HUES6 (cell line): ENCODE results near the gene PCGF2.

Source experiments
- H3K27ac ChIP-seq: 2 replicates; pipeline ENCODE4 v1.7.0; 2013; ENCODE audit warnings: low read depth, mild to moderate bottlenecking, low read length, inconsistent platforms
- H3K27me3 ChIP-seq: 2 replicates; pipeline ENCODE4 v1.6.1; 2013; ENCODE audit warnings: low read length; ENCODE audit not compliant: control insufficient read depth, insufficient read depth
- H3K36me3 ChIP-seq: 2 replicates; pipeline ENCODE4 v1.6.1; 2013; ENCODE audit warnings: low read length; ENCODE audit not compliant: control insufficient read depth, insufficient read depth
- H3K4me1 ChIP-seq: 2 replicates; pipeline ENCODE4 v1.6.1; 2013; ENCODE audit warnings: low read length; ENCODE audit not compliant: control insufficient read depth, insufficient read depth
- H3K4me3 ChIP-seq: 2 replicates; pipeline ENCODE4 v1.5.1; 2013; ENCODE audit warnings: low read depth, low read length
- H3K9ac ChIP-seq: one replicate; pipeline ENCODE4 v1.6.1; 2013; ENCODE audit warnings: mild to moderate bottlenecking, low read length
- H3K9me3 ChIP-seq: 2 replicates; pipeline ENCODE4 v1.6.1; 2013; ENCODE audit warnings: low read depth, low read length; ENCODE audit not compliant: control insufficient read depth, insufficient read depth

The PCGF2 gene

DNA sequence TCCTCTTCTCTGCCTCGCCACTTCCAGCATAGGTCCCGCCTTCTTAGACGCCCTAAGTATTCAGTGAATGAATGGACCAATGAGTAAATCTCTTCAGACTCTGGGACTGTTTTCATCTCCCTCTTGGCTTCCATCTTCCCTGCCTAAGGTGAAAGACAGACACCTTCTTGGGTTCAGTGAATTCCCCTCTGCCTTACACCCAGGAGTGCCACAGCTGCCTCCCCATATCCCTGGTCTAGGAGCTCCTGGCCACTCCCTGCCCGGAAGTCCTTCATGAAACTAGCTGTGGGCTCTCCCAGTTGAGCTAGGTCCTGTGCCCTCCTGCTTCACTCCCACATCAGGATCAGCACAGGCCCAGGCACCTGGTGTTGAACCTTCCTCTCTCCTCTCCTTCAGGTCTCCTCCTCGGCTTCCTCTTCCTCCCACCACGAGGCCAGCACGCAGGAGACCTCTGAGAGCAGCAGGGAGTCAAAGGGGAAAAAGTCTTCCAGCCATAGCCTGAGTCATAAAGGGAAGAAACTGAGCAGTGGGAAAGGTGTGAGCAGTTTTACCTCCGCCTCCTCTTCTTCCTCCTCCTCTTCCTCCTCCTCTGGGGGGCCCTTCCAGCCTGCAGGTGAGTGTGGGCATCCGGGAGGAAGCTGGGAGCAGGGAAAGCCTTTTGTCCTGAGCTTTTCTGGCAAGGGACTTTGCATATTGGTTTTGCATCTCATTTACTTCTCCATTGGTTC, 32.8 kb downstream of the PCGF2 start:
- Histone ChIP-seq H3K9me3 (no peaks in the 10 kb centered on the region), H3K9ac (no peak overlapping the region), H3K27me3 (peaks cover 2% of the 10 kb centered on the region; the same call in 1 of the 2 replicates), H3K4me3 (no peak overlapping the region), H3K4me1 (peaks cover 45% of the 10 kb centered on the region), H3K27ac (no peak overlapping the region), H3K36me3 (peaks cover 41% of the 10 kb centered on the region)

DNA sequence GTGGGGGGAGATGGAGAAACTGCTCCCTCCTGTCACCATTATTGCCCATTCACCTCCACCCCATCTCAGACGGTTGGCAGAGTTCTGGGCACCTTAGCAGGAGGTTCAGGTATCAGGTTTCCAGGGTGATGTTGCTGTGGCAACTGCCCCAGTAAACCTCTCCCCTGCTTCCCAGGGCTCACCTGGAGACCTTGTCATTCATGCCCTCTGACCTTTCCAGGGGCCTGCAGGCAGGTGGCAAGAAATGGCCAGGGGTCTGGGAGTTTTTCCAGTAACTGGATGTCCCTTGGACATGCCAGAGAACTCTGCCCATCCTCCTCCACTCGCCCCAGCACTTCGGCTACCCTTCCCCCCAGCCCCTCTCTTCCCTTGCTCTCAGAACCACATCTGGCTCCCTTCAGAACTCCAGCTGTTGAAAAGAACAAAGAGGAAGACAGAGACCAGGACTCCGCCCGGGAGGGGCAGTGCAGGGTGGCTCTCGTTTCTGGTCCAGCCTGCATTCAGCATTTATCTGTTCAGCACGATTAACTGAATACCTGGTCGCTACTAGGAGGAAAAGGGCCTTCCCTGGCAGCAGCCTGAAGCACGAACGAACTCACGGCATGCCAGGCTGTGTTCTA, 34.6 kb downstream of the PCGF2 start:
- Histone ChIP-seq H3K36me3 (peaks cover 50% of the 10 kb centered on the region), H3K9ac (no peak overlapping the region), H3K4me3 (no peak overlapping the region), H3K9me3 (no peaks in the 10 kb centered on the region), H3K4me1 (peaks cover 31% of the 10 kb centered on the region), H3K27ac (no peak overlapping the region), H3K27me3 (no peaks in the 10 kb centered on the region)

DNA sequence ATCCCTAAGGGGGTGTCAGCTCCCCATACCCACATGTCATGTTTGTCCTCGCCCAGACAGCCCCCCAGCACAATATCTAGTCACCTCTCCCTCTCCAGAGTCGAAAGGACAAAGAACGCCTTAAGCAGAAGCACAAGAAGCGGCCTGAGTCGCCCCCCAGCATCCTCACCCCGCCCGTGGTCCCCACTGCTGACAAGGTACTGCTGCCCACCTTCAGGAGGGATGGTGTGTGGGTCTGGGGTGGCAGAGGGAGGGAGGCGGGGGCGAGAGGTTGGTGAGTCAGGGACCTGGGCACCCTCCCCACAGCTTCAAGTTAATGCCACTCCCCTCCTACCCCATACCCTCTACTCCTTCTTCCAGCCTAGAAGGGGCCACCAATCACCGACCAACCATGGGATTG, 35.5 kb downstream of the PCGF2 start:
- Histone ChIP-seq H3K9me3 (no peaks in the 10 kb centered on the region), H3K4me3 (no peak overlapping the region), H3K27me3 (peaks cover 4% of the 10 kb centered on the region; the same call in 1 of the 2 replicates), H3K36me3 (peaks cover 53% of the 10 kb centered on the region), H3K9ac (no peak overlapping the region), H3K4me1 (peaks cover 31% of the 10 kb centered on the region), H3K27ac (no peak overlapping the region)

DNA sequence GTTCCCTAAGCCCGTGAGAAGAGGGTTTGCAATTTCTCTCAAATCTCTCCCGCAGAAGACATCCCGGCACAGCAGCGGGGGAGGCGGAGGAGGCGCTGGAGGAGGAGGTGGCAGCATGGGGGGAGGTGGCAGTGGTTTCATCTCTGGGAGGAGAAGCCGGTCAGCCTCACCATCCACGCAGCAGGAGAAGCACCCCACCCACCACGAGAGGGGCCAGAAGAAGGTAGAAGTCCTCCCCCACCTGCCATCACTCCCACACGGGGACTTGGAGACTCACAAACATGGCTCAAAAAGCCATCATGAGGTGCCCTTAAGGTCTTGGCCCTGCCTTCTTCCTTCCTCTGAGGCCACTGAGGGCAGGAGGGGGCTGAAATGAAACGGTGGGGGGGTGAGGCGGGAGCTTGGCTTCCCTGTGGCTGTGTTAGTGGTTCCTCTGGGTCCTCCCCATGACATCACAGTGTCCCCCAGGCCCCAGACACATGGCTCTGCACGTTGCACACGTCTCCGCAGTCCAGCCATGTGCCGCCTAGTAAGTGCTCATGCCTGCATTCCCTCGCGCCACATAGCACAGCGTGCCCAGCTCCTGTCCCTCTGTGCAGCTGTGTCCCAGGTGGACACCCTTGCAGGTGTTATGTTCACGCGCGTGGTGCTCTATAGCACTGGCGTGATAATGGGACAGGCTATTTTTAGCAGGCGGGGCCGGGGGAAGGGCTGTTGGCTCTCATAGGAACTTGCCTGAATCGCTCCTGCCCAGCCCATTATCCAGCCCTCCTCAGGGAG, 36.2 kb downstream of the PCGF2 start:
- Histone ChIP-seq H3K27ac (no peak overlapping the region), H3K4me1 (peaks cover 37% of the 10 kb centered on the region), H3K9ac (no peak overlapping the region), H3K36me3 (peaks cover 51% of the 10 kb centered on the region), H3K9me3 (no peaks in the 10 kb centered on the region), H3K4me3 (no peak overlapping the region), H3K27me3 (peaks cover 10% of the 10 kb centered on the region; the same call in 1 of the 2 replicates)

DNA sequence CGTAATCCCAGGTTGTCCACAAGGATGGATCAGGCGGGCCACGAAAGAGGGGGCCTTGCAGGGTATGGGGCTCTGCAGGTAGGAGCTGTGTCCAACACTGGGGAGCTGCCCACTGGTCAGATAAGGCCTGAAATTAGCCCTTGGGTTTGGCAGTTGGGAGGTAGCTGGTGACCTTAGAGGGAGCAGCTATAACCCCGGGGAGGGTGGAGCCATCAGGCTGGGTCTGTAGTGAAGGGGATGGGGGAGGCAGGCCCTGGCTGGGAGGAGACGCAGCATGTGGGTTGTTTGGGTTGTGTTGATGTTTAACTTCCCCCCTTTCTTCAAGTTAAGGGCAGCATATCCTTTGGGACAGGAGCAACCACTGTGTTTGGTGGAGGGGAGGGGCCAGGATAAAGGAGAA, 37.2 kb downstream of the PCGF2 start:
- H3K27ac ChIP-seq, result no peak overlapping the region

DNA sequence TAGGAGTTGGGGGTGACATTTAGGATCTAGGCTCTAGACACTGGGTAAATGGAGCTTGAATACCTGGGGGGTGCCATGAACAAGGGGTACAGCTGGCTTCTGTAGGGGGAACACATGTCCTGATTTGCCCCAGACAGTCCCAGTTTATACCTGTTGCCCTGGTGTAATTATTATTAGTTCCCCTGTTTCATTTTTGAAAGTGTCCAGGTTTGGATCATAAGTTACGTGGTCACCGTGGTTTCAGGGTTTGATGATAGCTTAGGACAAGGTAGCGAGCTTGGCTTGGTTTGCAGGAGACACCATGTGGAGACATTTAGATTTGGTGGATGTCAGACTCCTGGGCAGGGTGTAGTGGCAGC, 37.6 kb downstream of the PCGF2 start:
- Histone ChIP-seq H3K4me1 (peaks cover 36% of the 10 kb centered on the region), H3K27ac (no peak overlapping the region), H3K9ac (no peak overlapping the region), H3K9me3 (no peaks in the 10 kb centered on the region), H3K4me3 (no peak overlapping the region), H3K36me3 (peaks cover 43% of the 10 kb centered on the region), H3K27me3 (peaks cover 18% of the 10 kb centered on the region; the same call in 1 of the 2 replicates)

More for the DNA sequence above, 37.2 kb downstream of the PCGF2 start:
- Histone ChIP-seq H3K9me3 (no peaks in the 10 kb centered on the region), H3K27me3 (peaks cover 18% of the 10 kb centered on the region; the same call in 1 of the 2 replicates), H3K36me3 (peaks cover 46% of the 10 kb centered on the region), H3K4me3 (no peak overlapping the region), H3K4me1 (peaks cover 40% of the 10 kb centered on the region), H3K9ac (no peak overlapping the region)

DNA sequence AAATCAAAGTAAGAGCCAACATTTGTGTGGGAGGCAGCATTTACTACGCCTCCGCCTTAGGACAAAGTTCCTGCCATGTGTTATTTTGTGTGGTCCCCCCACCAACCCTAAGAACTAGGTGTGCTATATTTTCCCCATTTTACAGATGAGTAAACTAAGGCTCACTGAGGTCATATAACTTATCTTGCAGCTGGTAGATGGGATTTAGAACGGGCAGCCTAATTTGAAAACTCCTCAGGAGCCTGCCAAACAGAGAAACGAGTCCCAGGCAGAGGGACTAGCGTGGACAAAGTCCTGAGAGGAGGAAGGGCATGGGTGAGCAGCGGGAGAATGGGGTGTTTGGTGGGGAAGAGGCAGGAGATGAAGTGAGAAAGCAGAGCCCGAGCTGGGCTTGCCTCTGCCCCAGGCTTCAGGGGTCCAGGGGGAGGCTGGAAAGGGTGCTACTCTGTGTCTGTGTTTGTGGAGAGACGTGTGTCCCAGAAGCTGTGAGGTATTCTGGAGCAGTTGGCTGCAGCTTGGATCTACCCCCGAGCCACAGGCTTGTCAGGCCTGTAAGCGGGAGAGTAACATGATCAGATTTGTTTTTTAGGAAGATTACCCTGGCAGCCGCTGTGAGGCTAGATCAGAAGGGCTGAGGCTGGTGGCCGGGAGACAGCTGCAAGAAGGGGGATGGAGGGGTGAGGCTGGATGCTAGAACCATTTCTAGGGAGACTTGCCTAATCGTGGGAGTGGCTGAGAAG, 38.1 kb downstream of the PCGF2 start:
- H3K36me3 ChIP-seq, result peaks cover 43% of the 10 kb centered on the region

DNA sequence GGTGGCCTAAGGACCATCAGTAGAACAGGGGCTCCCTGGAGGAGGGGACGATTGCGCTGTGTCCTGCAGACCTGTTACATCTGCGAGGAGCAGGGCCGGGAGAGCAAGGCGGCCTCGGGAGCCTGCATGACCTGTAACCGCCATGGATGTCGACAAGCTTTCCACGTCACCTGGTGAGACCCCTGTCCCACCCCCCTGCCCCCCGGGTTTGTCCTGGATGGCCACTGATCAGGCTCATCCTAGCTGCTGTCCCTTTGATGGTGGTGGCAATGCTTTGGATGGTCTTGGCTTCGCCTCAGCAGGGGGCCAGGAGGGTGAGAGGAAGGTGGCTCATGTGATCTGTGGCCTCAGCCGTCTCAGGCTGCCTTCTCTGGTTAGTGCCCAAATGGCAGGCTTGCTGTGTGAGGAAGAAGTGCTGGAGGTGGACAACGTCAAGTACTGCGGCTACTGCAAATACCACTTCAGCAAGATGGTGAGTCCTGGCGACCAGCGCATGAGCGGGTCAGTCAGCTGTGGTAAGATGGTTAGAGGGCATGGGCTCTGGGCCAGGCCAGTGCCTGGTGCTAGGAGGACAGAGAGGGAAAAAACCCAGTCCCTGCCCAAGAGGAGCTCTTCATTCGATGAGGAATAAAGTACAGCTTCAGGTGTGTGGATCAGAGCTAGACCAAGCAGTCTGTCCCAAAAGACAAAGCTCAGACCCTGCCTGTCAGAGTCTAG, 38.9 kb downstream of the PCGF2 start:
- Histone ChIP-seq H3K36me3 (peaks cover 39% of the 10 kb centered on the region), H3K27ac (no peak overlapping the region), H3K4me1 (peaks cover 34% of the 10 kb centered on the region), H3K4me3 (no peak overlapping the region), H3K27me3 (peaks cover 23% of the 10 kb centered on the region; the same call in 1 of the 2 replicates), H3K9me3 (no peaks in the 10 kb centered on the region), H3K9ac (no peak overlapping the region)

More for the DNA sequence above, 38.1 kb downstream of the PCGF2 start:
- Histone ChIP-seq H3K4me1 (peaks cover 31% of the 10 kb centered on the region), H3K27me3 (peaks cover 18% of the 10 kb centered on the region; the same call in 1 of the 2 replicates), H3K9me3 (no peaks in the 10 kb centered on the region), H3K27ac (no peak overlapping the region), H3K9ac (no peak overlapping the region), H3K4me3 (no peak overlapping the region)

DNA sequence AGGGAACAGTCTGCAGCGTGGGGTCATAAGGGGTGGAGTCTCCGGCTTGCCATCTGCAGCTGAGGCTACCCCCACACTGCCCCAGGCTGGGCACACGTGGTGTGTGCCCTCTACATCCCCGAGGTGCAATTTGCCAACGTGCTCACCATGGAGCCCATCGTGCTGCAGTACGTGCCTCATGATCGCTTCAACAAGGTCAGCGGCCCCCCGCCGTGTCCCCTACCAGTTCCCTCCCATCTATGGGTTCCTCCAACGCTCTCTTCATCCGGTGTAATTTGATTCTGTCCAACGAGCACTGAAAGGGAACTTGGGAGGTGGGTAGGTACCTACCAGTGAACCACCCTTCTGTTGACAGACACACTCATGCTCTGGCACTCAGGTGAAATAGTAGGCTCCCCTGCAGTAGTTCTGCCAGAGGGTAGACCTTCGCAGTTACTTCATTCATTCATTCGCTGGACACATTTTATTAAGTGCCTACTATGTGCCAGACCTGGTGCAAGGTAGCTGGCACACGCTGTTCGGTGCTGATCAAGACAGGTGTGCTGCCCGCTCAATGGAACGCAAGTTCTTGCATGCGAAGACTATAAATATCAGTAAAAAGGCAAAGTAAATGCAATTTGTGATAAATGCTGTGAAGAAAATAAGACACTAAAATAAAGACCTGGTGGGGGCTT, 40.3 kb downstream of the PCGF2 start:
- peaks cover 39% of the 10 kb centered on the region for H3K4me1 ChIP-seq
- no peak overlapping the region for H3K4me3 ChIP-seq
- H3K27ac ChIP-seq, result no peak overlapping the region
- peaks cover 25% of the 10 kb centered on the region for H3K36me3 ChIP-seq
- H3K27me3 ChIP-seq, result peaks cover 36% of the 10 kb centered on the region
- H3K9ac ChIP-seq, result no peak overlapping the region
- no peaks in the 10 kb centered on the region for H3K9me3 ChIP-seq
